H1 (cell line): ENCODE measurements around the gene PLEKHG3. TPM values are rescaled to one million over a fixed set of nuclear protein-coding genes. Genes with fewer than 3 reads are reported as not detected.

ENCODE experiments used
- CTCF ChIA-PET: fragments of 300-600 bp; sonication (Branson Sonifier 250); formaldehyde crosslinking; loops from one replicate; lab custom pipeline; 2021; ENCODE audit not compliant: partially characterized antibody; lab: Charles Lee
- POLR2A ChIA-PET: fragments of 300-600 bp; sonication (Branson Sonifier 250); formaldehyde crosslinking; loops from one replicate; lab custom pipeline; 2021; ENCODE audit warnings: inconsistent platforms; ENCODE audit not compliant: partially characterized antibody; lab: Charles Lee
- DNase-seq, 2 experiments: peaks; one replicate each; pipeline versions ENCODE4 v3.0.0 to v3.0.0-alpha.2; 2010 to 2022; ENCODE audit warnings: low spot score in 2 of 2, low read depth in 1 of 2, mixed read lengths in 1 of 2
- FAIRE-seq: peaks from 2 replicates; lab custom pipeline; 2011; peaks lifted over from hg19 to GRCh38; lab: Jason Lieb, UNC
- H2AFZ ChIP-seq: 2 replicates; pipeline ENCODE4 v1.8.1; 2012; ENCODE audit warnings: low read length, inconsistent platforms
- H2AK5ac ChIP-seq: 2 replicates; pipeline ENCODE4 v1.6.1; 2013; ENCODE audit warnings: low read depth, low read length
- H2BK120ac ChIP-seq: replicated peaks from 2 replicates; pipeline ENCODE3; 2013; ENCODE audit warnings: low read depth, low read length, inconsistent platforms
- H2BK12ac ChIP-seq: 2 replicates; pipeline ENCODE4 v1.6.1; 2013; ENCODE audit warnings: low read depth, low read length
- H2BK15ac ChIP-seq: 2 replicates; pipeline ENCODE4 v1.6.1; 2013; ENCODE audit warnings: low read length
- H2BK20ac ChIP-seq: 2 replicates; pipeline ENCODE4 v1.6.1; 2013; ENCODE audit warnings: low read length
- H2BK5ac ChIP-seq: 2 replicates; pipeline ENCODE4 v1.6.1; 2013; ENCODE audit warnings: low read depth, low read length
- H3K14ac ChIP-seq: 2 replicates; pipeline ENCODE4 v1.6.1; 2013; ENCODE audit warnings: inconsistent platforms; ENCODE audit not compliant: insufficient read length
- H3K18ac ChIP-seq: 2 replicates; pipeline ENCODE4 v1.6.1; 2013; ENCODE audit warnings: low read length; ENCODE audit errors: extremely low read depth
- H3K23ac ChIP-seq: 2 replicates; pipeline ENCODE4 v1.6.1; 2013; ENCODE audit warnings: inconsistent platforms; ENCODE audit not compliant: insufficient read length
- H3K23me2 ChIP-seq: 2 replicates; pipeline ENCODE4 v1.6.1; 2013; ENCODE audit warnings: low read depth, low read length
- H3K27ac ChIP-seq: 2 replicates; pipeline ENCODE4 v1.6.1; 2011; ENCODE audit warnings: low read depth, low read length, inconsistent platforms
- H3K27me3 ChIP-seq, 4 experiments: replicated peaks in 1 of 4; 1 replicate in 1 of 4; 2 replicates in 3 of 4; pipeline versions ENCODE4 v1.6.1 to v1.8.1; 2011 to 2013; ENCODE audit warnings: low read length in 3 of 4, mild to moderate bottlenecking in 3 of 4, inconsistent platforms in 2 of 4, mixed read lengths in 2 of 4, moderate library complexity in 1 of 4; ENCODE audit not compliant: control insufficient read depth in 3 of 4, insufficient read depth in 3 of 4; ENCODE audit errors: extremely low read depth in 1 of 4
- H3K36me3 ChIP-seq, 4 experiments: 2 replicates each; pipeline versions ENCODE4 v1.6.1 to v1.8.1; 2011 to 2013; ENCODE audit warnings: mild to moderate bottlenecking in 4 of 4, low read length in 3 of 4, moderate library complexity in 2 of 4, control low read depth in 1 of 4, inconsistent platforms in 1 of 4; ENCODE audit not compliant: insufficient read depth in 4 of 4, control insufficient read depth in 2 of 4
- H3K4ac ChIP-seq: replicated peaks from 2 replicates; pipeline ENCODE3; 2013; ENCODE audit warnings: low read length, low read depth, mixed read lengths, inconsistent platforms; ENCODE audit not compliant: insufficient read length
- H3K4me1 ChIP-seq, 4 experiments: replicated peaks in 1 of 4; 1 replicate in 1 of 4; 2 replicates in 3 of 4; pipeline versions ENCODE4 v1.6.1 to v1.8.1; 2011 to 2013; ENCODE audit warnings: low read length in 3 of 4, inconsistent platforms in 2 of 4, mixed read lengths in 1 of 4; ENCODE audit not compliant: insufficient read depth in 4 of 4, control insufficient read depth in 3 of 4
- H3K4me2 ChIP-seq, 2 experiments: 2 replicates each; pipeline versions ENCODE4 v1.6.1 to v1.8.1; 2011 to 2013; ENCODE audit warnings: low read depth in 2 of 2, low read length in 2 of 2, control low read depth in 1 of 2, inconsistent platforms in 1 of 2, mild to moderate bottlenecking in 1 of 2; ENCODE audit not compliant: insufficient read depth in 1 of 2
- H3K4me3 ChIP-seq, 4 experiments: fragments of 200-600, 300-600 bp in 1 of 4; sonication (generic), shearing (Covaris generic), sonication (Bioruptor Twin) in 1 of 4; 2 replicates each; pipeline versions ENCODE4 v1.5.1 to v1.8.1; 2011 to 2016; ENCODE audit warnings: low read length in 4 of 4, low read depth in 3 of 4, control low read depth in 2 of 4, inconsistent platforms in 2 of 4, mild to moderate bottlenecking in 2 of 4, mixed read lengths in 1 of 4, moderate library complexity in 1 of 4; ENCODE audit not compliant: insufficient read depth in 2 of 4; ENCODE audit errors: extremely low read depth in 1 of 4
- H3K56ac ChIP-seq: replicated peaks from 2 replicates; pipeline ENCODE3; 2013; ENCODE audit warnings: low read depth, mild to moderate bottlenecking, mixed read lengths, low read length, inconsistent platforms; ENCODE audit not compliant: insufficient read length
- H3K79me1 ChIP-seq: 2 replicates; pipeline ENCODE4 v1.6.1; 2013; ENCODE audit warnings: low read depth, low read length, control low read depth
- H3K79me2 ChIP-seq, 2 experiments: 2 replicates each; pipeline versions ENCODE4 v1.6.1 to v1.8.1; 2012 to 2013; ENCODE audit warnings: low read length in 2 of 2, mild to moderate bottlenecking in 2 of 2, inconsistent platforms in 1 of 2; ENCODE audit not compliant: insufficient read depth in 2 of 2, control insufficient read depth in 1 of 2
- H3K9ac ChIP-seq, 4 experiments: replicated peaks in 1 of 4; 1 replicate in 1 of 4; 2 replicates in 3 of 4; pipeline versions ENCODE4 v1.6.1 to v1.8.1; 2011 to 2013; ENCODE audit warnings: low read depth in 3 of 4, low read length in 3 of 4, control low read depth in 2 of 4, mild to moderate bottlenecking in 2 of 4, moderate library complexity in 2 of 4, inconsistent platforms in 1 of 4; ENCODE audit errors: extremely low read depth in 1 of 4
- H3K9me3 ChIP-seq, 2 experiments: 2 replicates each; pipeline versions ENCODE4 v1.6.1 to v1.8.1; 2012 to 2013; ENCODE audit warnings: mild to moderate bottlenecking in 2 of 2, moderate library complexity in 2 of 2, control low read depth in 1 of 2, inconsistent platforms in 1 of 2, low read depth in 1 of 2, low read length in 1 of 2, mixed read lengths in 1 of 2; ENCODE audit not compliant: insufficient read depth in 2 of 2
- H4K20me1 ChIP-seq, 2 experiments: replicated peaks in 1 of 2; 2 replicates each; pipeline versions ENCODE3 to v1.8.1; 2011 to 2013; ENCODE audit warnings: inconsistent platforms in 2 of 2, low read length in 2 of 2, mild to moderate bottlenecking in 1 of 2; ENCODE audit not compliant: insufficient read depth in 2 of 2, control insufficient read depth in 1 of 2
- H4K5ac ChIP-seq: 2 replicates; pipeline ENCODE4 v1.6.1; 2013; ENCODE audit warnings: low read length, low read depth, mixed read lengths, inconsistent platforms; ENCODE audit not compliant: insufficient read length
- H4K8ac ChIP-seq: 2 replicates; pipeline ENCODE4 v1.8.0; 2013; ENCODE audit warnings: mild to moderate bottlenecking, moderate library complexity, low read length, inconsistent platforms; ENCODE audit not compliant: insufficient read depth; ENCODE audit errors: extremely low read depth
- H4K91ac ChIP-seq: replicated peaks from 2 replicates; pipeline ENCODE3; 2013; ENCODE audit warnings: low read length, mixed read lengths, inconsistent platforms; ENCODE audit not compliant: insufficient read length
- CHD1 ChIP-seq: IDR thresholded peaks from 2 replicates; pipeline ENCODE4 v1.6.1; 2012; ENCODE audit warnings: low read depth, low read length, improper control_type of control experiment
- HDAC2 ChIP-seq, 2 experiments: fragments of 300-600 bp in 1 of 2; sonication (generic) in 1 of 2; IDR thresholded peaks; 2 replicates each; pipeline ENCODE4 v1.6.1; 2011 to 2012; ENCODE audit warnings: low read depth in 2 of 2, low read length in 2 of 2, mild to moderate bottlenecking in 2 of 2, moderate library complexity in 2 of 2, borderline replicate concordance in 1 of 2, inconsistent platforms in 1 of 2
- HDAC6 ChIP-seq: IDR thresholded peaks from one replicate; pipeline ENCODE4 v1.7.1; 2012; ENCODE audit warnings: low read depth, mild to moderate bottlenecking, inconsistent platforms, low read length, moderate library complexity
- JUND ChIP-seq: IDR thresholded peaks from 2 replicates; pipeline ENCODE4 v1.6.1; 2011; ENCODE audit warnings: mild to moderate bottlenecking, improper control_type of control experiment, low read length
- KDM4A ChIP-seq: IDR thresholded peaks from one replicate; pipeline ENCODE4 v1.7.1; 2012; ENCODE audit warnings: low read depth, mild to moderate bottlenecking, moderate library complexity, low read length, inconsistent platforms; ENCODE audit not compliant: severe bottlenecking
- NANOG ChIP-seq: IDR thresholded peaks from 2 replicates; pipeline ENCODE4 v1.6.1; 2011; ENCODE audit warnings: low read length, low read depth, mild to moderate bottlenecking, inconsistent platforms; ENCODE audit not compliant: insufficient read depth, poor library complexity, severe bottlenecking
- PHF8 ChIP-seq: fragments of 200-600 bp; sonication (generic); conservative IDR thresholded peaks from 2 replicates; pipeline ENCODE4 v1.7.1; 2012; ENCODE audit warnings: low read depth, mild to moderate bottlenecking, inconsistent platforms, low read length, moderate library complexity
- POU5F1 ChIP-seq: IDR thresholded peaks from 2 replicates; pipeline ENCODE4 v1.6.1; 2011; ENCODE audit warnings: low read depth, mild to moderate bottlenecking, low read length, moderate library complexity
- RNF2 ChIP-seq: fragments of 200-900, 300-1000 bp; sonication (generic); IDR thresholded peaks from 2 replicates; pipeline ENCODE4 v1.7.1; 2016; ENCODE audit warnings: borderline replicate concordance, low read depth, mild to moderate bottlenecking, antibody characterized with exemption, low read length; ENCODE audit not compliant: poor library complexity, severe bottlenecking; ENCODE audit errors: missing control alignments
- SP2 ChIP-seq: IDR thresholded peaks from 2 replicates; pipeline ENCODE4 v1.6.1; 2012; ENCODE audit warnings: mild to moderate bottlenecking, low read length, inconsistent platforms
- TAF1 ChIP-seq: IDR thresholded peaks from 2 replicates; pipeline ENCODE4 v1.6.1; 2011; ENCODE audit warnings: mild to moderate bottlenecking, low read depth, low read length
- YY1 ChIP-seq: IDR thresholded peaks from 2 replicates; pipeline ENCODE4 v1.6.1; 2011; ENCODE audit warnings: low read depth, mild to moderate bottlenecking, low read length
- WGBS, 2 experiments: shearing (Covaris generic) in 1 of 2; methylation state at CpG; one replicate each; pipeline versions ENCODE4 v1.1.6 to v1.1.7; 2013 to 2015; ENCODE audit warnings: low lambda C conversion rate in 2 of 2, mixed read lengths in 2 of 2, inconsistent platforms in 1 of 2, low coverage in 1 of 2, missing lambda C conversion rate in 1 of 2; ENCODE audit not compliant: insufficient replicate concordance in 2 of 2, insufficient coverage in 1 of 2, insufficient read length in 1 of 2; ENCODE audit errors: extremely low coverage in 1 of 2, missing lambda C conversion rate in 1 of 2; 5-methylcytosine and 5-hydroxymethylcytosine counted together
- polyA plus RNA-seq, 7 experiments: library from polyadenylated mRNA; depleted of rRNA in 3 of 7; stranded (reverse) in 5 of 7; unstranded in 2 of 7; fragments of >200 nt in 5 of 7; fragments of 200-250 nt in 2 of 7; gene quantifications; 1 replicate in 5 of 7; 2 replicates in 1 of 7; 4 replicates in 1 of 7; pipeline versions ENCODE4 v1.2.1 to v1.2.3, GENCODE V29; 2011 to 2013; ENCODE audit warnings: missing spikeins in 2 of 7, mixed read lengths in 2 of 7
- total RNA-seq: library from RNA; stranded (reverse); fragmentation: NEBNext Ultra II Directional; extraction: Animal tissue kit (Norgen Biotek cat#: 25700); gene quantifications from 2 replicates; pipeline ENCODE4 v1.2.1, GENCODE V29; 2021

The PLEKHG3 gene
- total and polyA plus RNA-seq, 2 of the 8 experiments (the other 6 are each of a cell fraction or from before 2014, with no cell fraction given), result 43.4 to 90.6 TPM

- Histone ChIP-seq H4K91ac (no peak overlapping the region), H3K18ac (no peak overlapping the region), H3K79me1 (no peaks in the 10 kb centered on the region), H2BK120ac (no peak overlapping the region), H2BK15ac (0 out of 2 replicates have a peak overlapping the region, but pooled peaks have one; percentile 8), H3K4ac (no peak overlapping the region), H3K23ac (no peak overlapping the region), H2BK12ac (0 out of 2 replicates have a peak overlapping the region, but pooled peaks have one; percentile 33), H2AK5ac (no peak overlapping the region), H3K4me2 (no peak overlapping the region), H4K8ac (no peak overlapping the region), H3K23me2 (no peaks in the 10 kb centered on the region; the same call in 1 of the 2 replicates), H4K5ac (no peak overlapping the region), H3K4me3 (no peak overlapping the region), H3K79me2 (no peaks in the 10 kb centered on the region), H3K9ac (no peak overlapping the region), H3K36me3 (no peaks in the 10 kb centered on the region), H2BK5ac (0 out of 2 replicates have a peak overlapping the region, but pooled peaks have one; percentile 66), H3K27ac (no peak overlapping the region), H3K9me3 (no peaks in the 10 kb centered on the region), H3K4me1 (peaks cover 0 to 14% (median 6%) of the 10 kb centered on the region in 4 experiments; a peak in 5 of 7 replicates), H2BK20ac (no peak overlapping the region), H3K14ac (no peak overlapping the region), H4K20me1 (no peaks in the 10 kb centered on the region), H3K27me3 (peaks cover 0 to 2% (median 0%) of the 10 kb centered on the region in 4 experiments; a peak in 1 of 7 replicates), H3K56ac (no peak overlapping the region), H2AFZ (no peak overlapping the region)
- FAIRE-seq, result no peak
- 91% methylated on average over 5 of the region's 5 CpGs; no CpG with 5 or more reads in 1 of the 2 experiments for WGBS, 2 experiments
- DNase-seq, result no peak
- POLR2A ChIA-PET, result interaction anchor here (0.5 to 1.6 kb wide), 6 partner anchors 10 to 157 kb away, joined by 3 to 6 read pairs (median 4); no protein-coding TSS in a partner anchor
- CTCF ChIA-PET, result interaction anchor here (0.7 to 3.1 kb wide), 16 partner anchors 8 to 208 kb away, joined by 3 to 23 read pairs (median 4); partner anchors contain the start of gene HSPA2
- TF ChIP-seq CHD1, result no peak
- TF ChIP-seq YY1, result no peak
- no peak for TF ChIP-seq JUND
- TF ChIP-seq HDAC6, result no peak
- no peak for TF ChIP-seq HDAC2 (IDR thresholded peaks at IDR 0.05; ENCODE audit: borderline replicate concordance in 1 of 2, low read depth in 2 of 2, low read length in 2 of 2)
- TF ChIP-seq NANOG, result no peak
- no peak for TF ChIP-seq TAF1
- TF ChIP-seq RNF2, result no peak
- no peak for TF ChIP-seq PHF8
- no peak for TF ChIP-seq KDM4A
- TF ChIP-seq POU5F1, result no peak
- no peak for TF ChIP-seq SP2
These were observed 21.4 kb upstream of the PLEKHG3 start for GRCh38 chr14:64682843-64683242.
